OCI-LY7 (cell line): Measurements from ENCODE around the gene CMTM3. TPM values are rescaled to one million over a fixed set of nuclear protein-coding genes. Genes with fewer than 3 reads are reported as not detected.
A peak's percentile ranks its signal among the peaks of the same experiment; 100 is the strongest.

Experiments used
- BruUV-seq: library from RNA; stranded (reverse); fragments of 400-500 nt; replicated peaks from 2 replicates; lab custom pipeline; 2021; lab: Mats Ljungman, UMichigan
- CTCF ChIA-PET: fragments of 300-600 bp; sonication (Branson Sonifier 250); formaldehyde crosslinking; loops from one replicate; lab custom pipeline; 2022; ENCODE audit warnings: antibody characterized with exemption; ENCODE audit not compliant: unreplicated experiment; lab: Charles Lee
- POLR2A ChIA-PET: fragments of 300-600 bp; sonication (Branson Sonifier 250); formaldehyde crosslinking; loops from one replicate; lab custom pipeline; 2022; ENCODE audit warnings: antibody characterized with exemption; lab: Charles Lee
- DNase-seq: peaks from one replicate; pipeline ENCODE4 v3.0.0-alpha.2; 2015; ENCODE audit warnings: low spot score
- H2AFZ ChIP-seq: fragments of 200-600 bp; sonication (generic), shearing (Covaris generic); 2 replicates; pipeline ENCODE4 v1.6.1; 2014; ENCODE audit warnings: mild to moderate bottlenecking, antibody characterized with exemption, low read length, moderate library complexity
- H3K27ac ChIP-seq: fragments of 200-600 bp; sonication (generic); 2 replicates; pipeline ENCODE4 v1.5.1; 2014; ENCODE audit warnings: mixed run types, low read depth, mild to moderate bottlenecking, moderate library complexity, low read length, inconsistent platforms; ENCODE audit not compliant: poor library complexity, severe bottlenecking
- H3K36me3 ChIP-seq: fragments of 200-600 bp; sonication (generic); 2 replicates; pipeline ENCODE4 v1.6.1; 2014; ENCODE audit warnings: mild to moderate bottlenecking, antibody characterized with exemption, low read length, moderate library complexity, mixed read lengths; ENCODE audit not compliant: insufficient read depth
- H3K4me1 ChIP-seq: fragments of 200-600 bp; sonication (generic); 2 replicates; pipeline ENCODE4 v1.5.1; 2014; ENCODE audit warnings: mild to moderate bottlenecking, low read length; ENCODE audit not compliant: insufficient read depth, poor library complexity, severe bottlenecking
- H3K4me2 ChIP-seq: fragments of 200-600 bp; sonication (generic); 2 replicates; pipeline ENCODE4 v1.6.1; 2014; ENCODE audit warnings: mild to moderate bottlenecking, low read length
- H3K4me3 ChIP-seq: fragments of 200-600 bp; sonication (generic); 2 replicates; pipeline ENCODE4 v1.5.1; 2014; ENCODE audit warnings: mild to moderate bottlenecking, low read depth, low read length; ENCODE audit not compliant: poor library complexity, severe bottlenecking
- H3K79me2 ChIP-seq: fragments of 200-600 bp; sonication (generic); 2 replicates; pipeline ENCODE4 v1.6.1; 2016; ENCODE audit warnings: low read depth, mild to moderate bottlenecking, low read length, moderate library complexity, mixed read lengths; ENCODE audit not compliant: insufficient read depth
- H3K9me2 ChIP-seq: fragments of 200-600 bp; sonication (generic); 2 replicates; pipeline ENCODE4 v1.6.1; 2016; ENCODE audit warnings: mild to moderate bottlenecking, low read length, mixed read lengths; ENCODE audit not compliant: insufficient read depth
- H3K9me3 ChIP-seq: fragments of 200-600 bp; sonication (generic); 2 replicates; pipeline ENCODE4 v1.6.1; 2014; ENCODE audit warnings: mild to moderate bottlenecking, mixed run types, low read length, mixed read lengths
- H4K20me1 ChIP-seq: fragments of 200-600 bp; sonication (generic); 2 replicates; pipeline ENCODE4 v1.6.1; 2014; ENCODE audit warnings: mild to moderate bottlenecking, antibody characterized with exemption, low read length, moderate library complexity, mixed read lengths; ENCODE audit not compliant: insufficient read depth
- EZH2phosphoT487 ChIP-seq: fragments of 200-600 bp; sonication (generic); IDR thresholded peaks from 2 replicates; pipeline ENCODE4 v1.6.1; 2018; ENCODE audit warnings: low read depth, borderline replicate concordance, mild to moderate bottlenecking, mixed run types, antibody characterized with exemption, low read length, moderate library complexity, mixed read lengths
- intact Hi-C: fragments of 100-400 bp; cut with micrococcal nuclease; formaldehyde crosslinking; loops from one replicate; pipeline ENCODE4 v1.10.0; 2022; ENCODE audit not compliant: unreplicated experiment
- total RNA-seq, 2 experiments: library from RNA; depleted of rRNA in 1 of 2; stranded (reverse); fragments of >200 nt in 1 of 2; shearing (Covaris generic) in 1 of 2; gene quantifications; 2 replicates each; pipeline ENCODE4 v1.2.3, GENCODE V29; 2014 to 2022
- TF ChIP-seq, protein P1 (sequence below): fragments of 200-600 bp; sonication (generic); conservative IDR thresholded peaks from 2 replicates; pipeline ENCODE4 v1.5.1; 2014; ENCODE audit warnings: mild to moderate bottlenecking, antibody characterized with exemption, low read length, moderate library complexity, mixed read lengths

CMTM3 gene
- total RNA-seq, 2 experiments from 2014 or later: 5.0 to 30.4 TPM

DNA sequence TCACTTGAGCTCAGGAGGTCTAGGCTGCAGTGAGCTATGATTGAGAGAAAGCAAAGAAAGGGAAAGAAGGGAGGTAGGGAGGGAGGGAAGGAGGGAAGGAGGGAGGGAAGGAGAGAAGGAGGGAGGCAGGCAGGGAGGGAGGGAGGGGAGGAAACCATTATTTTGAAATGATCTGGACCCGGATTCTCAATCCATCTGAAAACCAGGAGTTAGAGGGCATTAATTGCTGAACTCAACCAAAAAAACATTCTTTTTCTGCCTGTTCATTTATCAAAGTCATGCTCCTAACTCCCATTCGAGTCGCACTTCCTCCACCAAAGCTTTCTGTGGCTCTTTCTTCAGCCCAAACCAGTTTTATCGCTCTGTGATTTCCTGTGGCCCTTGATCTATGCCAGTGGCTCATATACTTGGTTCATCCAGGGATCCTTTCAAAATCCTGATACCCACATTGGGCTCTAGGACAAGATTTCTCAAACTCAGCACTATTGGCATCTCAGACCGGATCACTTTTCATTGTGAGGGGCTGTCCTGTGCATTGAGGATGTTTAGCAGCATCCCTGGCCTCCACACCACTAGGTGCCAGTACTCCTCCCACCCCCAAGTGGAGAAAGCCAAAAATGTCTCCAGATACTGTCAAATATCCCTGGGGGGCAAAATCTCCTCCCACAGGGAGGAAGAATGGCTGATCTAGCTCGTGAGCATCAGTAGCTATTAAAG is 53.8 kb downstream of the CMTM3 start:
- BruUV-seq: no TSS peak
- intact Hi-C loops: no loop called here
- Histone ChIP-seq H3K4me1 (no peaks in the 10 kb centered on the region), H3K4me2 (no peak overlapping the region), H3K79me2 (no peaks in the 10 kb centered on the region), H4K20me1 (no peaks in the 10 kb centered on the region), H2AFZ (no peak overlapping the region), H3K4me3 (no peak overlapping the region), H3K9me3 (no peaks in the 10 kb centered on the region), H3K9me2 (no peaks in the 10 kb centered on the region), H3K36me3 (no peaks in the 10 kb centered on the region), H3K27ac (no peak overlapping the region)
- CTCF ChIA-PET: no interaction called here
- TF ChIP-seq, protein P1, sequence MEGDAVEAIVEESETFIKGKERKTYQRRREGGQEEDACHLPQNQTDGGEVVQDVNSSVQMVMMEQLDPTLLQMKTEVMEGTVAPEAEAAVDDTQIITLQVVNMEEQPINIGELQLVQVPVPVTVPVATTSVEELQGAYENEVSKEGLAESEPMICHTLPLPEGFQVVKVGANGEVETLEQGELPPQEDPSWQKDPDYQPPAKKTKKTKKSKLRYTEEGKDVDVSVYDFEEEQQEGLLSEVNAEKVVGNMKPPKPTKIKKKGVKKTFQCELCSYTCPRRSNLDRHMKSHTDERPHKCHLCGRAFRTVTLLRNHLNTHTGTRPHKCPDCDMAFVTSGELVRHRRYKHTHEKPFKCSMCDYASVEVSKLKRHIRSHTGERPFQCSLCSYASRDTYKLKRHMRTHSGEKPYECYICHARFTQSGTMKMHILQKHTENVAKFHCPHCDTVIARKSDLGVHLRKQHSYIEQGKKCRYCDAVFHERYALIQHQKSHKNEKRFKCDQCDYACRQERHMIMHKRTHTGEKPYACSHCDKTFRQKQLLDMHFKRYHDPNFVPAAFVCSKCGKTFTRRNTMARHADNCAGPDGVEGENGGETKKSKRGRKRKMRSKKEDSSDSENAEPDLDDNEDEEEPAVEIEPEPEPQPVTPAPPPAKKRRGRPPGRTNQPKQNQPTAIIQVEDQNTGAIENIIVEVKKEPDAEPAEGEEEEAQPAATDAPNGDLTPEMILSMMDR: 0 out of 2 replicates have a peak, but pooled peaks have one; percentile 30
- no peak for TF ChIP-seq EZH2phosphoT487
- POLR2A ChIA-PET: interaction anchor here (0.5 to 0.7 kb wide), 3 partner anchors 57 to 250 kb away, joined by 3 read pairs; no protein-coding TSS in a partner anchor
- DNase-seq: no peak

DNA sequence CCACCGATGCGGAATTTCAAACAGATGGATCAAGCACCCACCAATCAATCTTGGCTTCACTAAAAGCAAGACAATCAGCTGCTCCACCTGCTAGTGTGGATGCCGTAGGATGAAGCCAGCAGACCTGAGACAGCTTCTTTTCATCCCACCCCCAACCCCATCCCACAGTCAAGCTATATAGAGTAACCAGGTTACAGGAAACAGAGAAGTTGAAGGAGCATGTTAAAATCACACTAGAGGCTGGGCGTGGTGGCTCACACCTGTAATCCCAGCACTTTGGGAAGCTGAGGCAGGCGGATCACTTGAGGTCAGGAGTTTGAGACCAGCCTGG is 54.3 kb downstream of the CMTM3 start:
- ChIA-PET POLR2A (interaction anchor here (0.5 to 0.7 kb wide), 2 partner anchors 57 to 135 kb away, joined by 3 read pairs; no protein-coding TSS in a partner anchor), CTCF (no interaction called here)
- Histone ChIP-seq H2AFZ (no peak overlapping the region), H4K20me1 (no peaks in the 10 kb centered on the region), H3K4me1 (no peaks in the 10 kb centered on the region), H3K79me2 (no peaks in the 10 kb centered on the region), H3K36me3 (no peaks in the 10 kb centered on the region), H3K9me2 (no peaks in the 10 kb centered on the region), H3K4me3 (no peak overlapping the region), H3K4me2 (no peak overlapping the region), H3K9me3 (no peaks in the 10 kb centered on the region), H3K27ac (no peak overlapping the region)
- no TSS peak for BruUV-seq
- DNase-seq: no peak
- TF ChIP-seq, protein P1: no peak
- no peak for TF ChIP-seq EZH2phosphoT487
- intact Hi-C loops: no loop called here
